Measurements from ENCODE around the gene ITPK1.

Gene ITPK1

DNA sequence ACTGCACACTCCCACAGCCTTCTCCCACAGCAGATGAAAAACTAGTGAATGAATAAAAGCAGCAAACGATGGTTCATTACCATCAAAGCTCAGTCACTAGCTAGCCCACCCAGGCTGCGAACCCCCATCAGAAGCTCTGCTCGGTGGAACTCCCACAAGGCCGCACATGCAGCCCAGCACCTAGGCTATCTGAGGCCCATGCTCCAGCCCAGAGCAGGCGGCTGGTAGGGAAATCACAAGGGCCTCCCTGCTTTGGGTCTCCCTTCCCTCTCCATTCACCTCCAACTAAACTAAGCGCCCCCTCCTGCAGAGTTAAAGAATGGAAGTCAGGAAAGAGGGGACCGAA is 69.0 kb downstream of the ITPK1 start:
- in situ Hi-C loops (cut with MboI; ENCODE audit: low sequenced_read_pairs): no loop called here

DNA sequence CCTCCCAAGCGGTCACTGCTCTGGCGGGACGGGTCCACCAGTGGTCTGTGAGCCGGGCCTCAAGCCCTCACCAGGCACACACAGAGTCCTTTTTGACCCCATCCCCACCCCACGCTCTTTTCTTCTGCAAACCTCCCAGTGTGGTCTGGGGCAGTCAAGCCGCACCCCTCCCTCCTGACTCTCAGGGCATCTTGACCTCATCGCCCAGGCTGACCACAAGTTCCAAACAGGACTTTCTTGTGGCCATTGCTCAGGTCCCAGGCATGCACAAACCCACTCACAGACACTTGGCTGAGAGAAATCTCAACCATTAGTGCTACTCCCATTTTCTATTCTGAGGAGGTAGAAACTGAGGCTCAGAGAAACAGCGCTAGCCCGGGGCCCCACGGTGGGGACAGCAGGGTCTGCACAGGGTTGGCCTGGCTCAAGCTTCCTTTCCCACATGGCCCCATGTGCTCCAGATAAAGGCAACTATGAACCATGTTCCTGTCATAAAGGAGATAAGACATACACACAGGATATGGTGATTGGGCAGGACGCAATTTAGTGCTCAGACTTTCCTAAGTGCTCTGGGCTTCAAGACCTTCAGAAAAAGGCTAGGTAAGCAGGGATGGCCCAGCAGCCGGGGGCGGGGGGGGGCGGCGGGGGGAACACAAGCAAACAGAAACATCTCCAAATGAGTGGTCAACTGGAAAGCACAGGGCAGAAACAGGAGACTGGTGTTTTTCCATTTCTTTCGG is 69.6 kb downstream of the ITPK1 start:
- in situ Hi-C loops (cut with MboI; ENCODE audit: low sequenced_read_pairs): no loop called here

- in situ Hi-C loops (cut with MboI; ENCODE audit: low sequenced_read_pairs): no loop called here
These were observed 70.5 kb downstream of the ITPK1 start for GRCh38 chr14:93045211-93045674.

DNA sequence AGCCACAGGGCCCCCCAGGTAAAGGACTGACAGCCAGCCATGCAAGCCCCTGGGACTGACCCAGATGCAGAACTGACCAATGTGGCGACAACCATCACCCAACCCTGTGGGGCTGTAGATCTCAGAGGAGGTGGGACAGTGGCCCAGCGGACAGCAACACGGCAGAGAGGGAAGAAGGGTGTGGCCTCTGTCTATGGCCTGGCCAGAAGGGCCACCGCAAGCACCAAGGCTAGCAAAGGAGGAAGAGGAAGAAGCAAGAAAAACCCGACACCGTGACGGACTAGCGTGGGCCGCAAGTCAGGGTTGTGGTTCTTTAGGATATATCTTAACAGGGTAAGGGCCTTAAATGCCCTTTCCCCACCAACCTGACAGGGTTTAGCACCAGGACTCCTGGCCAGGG is 71.2 kb downstream of the ITPK1 start:
- in situ Hi-C loops (cut with MboI; ENCODE audit: low sequenced_read_pairs): no loop called here

DNA sequence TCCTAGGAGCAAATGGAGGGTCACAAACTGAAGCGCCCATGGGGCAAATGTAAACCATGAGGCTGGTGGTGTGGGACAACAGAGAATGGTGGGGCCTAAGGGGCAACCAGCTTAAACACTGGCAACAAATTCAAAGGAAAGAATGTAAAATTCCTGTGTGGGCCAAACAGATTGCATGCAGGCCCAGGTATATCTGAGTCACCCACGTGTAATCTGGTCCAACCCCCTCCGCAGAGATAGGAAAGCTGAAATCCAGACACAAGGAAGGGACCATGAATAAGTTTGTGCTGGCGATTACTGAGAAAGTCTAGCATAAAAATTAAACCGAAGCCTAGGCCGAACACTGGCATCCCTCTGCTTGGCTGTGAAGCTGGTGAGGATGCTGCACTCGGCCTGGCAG is 71.6 kb downstream of the ITPK1 start:
- in situ Hi-C loops (cut with MboI; ENCODE audit: low sequenced_read_pairs): no loop called here

DNA sequence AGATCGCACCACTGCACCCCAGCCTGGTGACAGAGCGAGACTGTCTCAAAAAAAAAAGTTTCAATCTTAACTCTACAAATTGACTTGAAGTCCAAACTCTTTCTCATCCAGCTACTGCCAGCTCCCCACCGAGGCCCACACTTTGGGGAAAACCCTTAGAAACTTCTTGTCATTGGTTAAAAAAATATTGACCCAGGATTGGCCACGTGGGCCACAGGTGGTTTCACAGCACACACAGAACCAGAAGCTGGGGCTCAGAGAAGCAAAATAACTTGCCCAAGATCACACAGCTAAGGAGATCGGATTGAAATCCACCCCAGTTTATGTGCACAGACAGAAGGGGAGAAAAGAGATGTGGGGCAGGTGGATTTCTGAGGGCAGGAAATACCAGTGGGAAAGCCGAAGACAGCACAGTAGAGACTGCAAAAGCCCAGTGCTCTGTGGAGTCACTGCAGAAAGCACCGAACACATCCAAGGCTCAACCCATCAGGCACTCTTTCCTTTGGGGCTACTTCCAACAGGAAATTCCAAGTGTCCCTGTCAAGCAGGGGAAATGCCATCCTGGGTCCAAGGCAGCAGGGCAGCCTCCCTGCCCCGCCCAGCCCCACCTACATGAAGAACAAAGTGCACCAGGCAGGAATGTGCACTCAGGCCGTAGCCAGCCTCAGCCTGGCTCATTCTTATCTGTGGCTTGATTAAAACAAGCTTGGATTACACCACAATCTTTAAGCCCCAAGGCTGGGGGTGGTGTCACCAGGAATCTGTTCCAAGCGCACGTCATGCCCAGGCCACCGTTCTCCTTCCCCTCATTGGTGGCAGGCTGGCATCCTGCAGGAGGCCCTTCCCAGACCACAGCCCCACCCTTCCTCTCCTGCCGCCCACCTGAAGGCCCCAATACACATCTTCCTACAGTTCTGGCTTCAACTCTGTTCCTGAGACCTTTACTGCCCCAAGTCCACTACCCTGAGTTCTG is 72.5 kb downstream of the ITPK1 start:
- in situ Hi-C loops (cut with MboI; ENCODE audit: low sequenced_read_pairs): no loop called here

- in situ Hi-C loops (cut with MboI; ENCODE audit: low sequenced_read_pairs): no loop called here
These were observed 73.9 kb downstream of the ITPK1 start for GRCh38 chr14:93041830-93042229.

GRCh38 chr14:93040982-93041381 is 74.7 kb downstream of the ITPK1 start:
- in situ Hi-C loops (cut with MboI; ENCODE audit: low sequenced_read_pairs): no loop called here

GRCh38 chr14:93040443-93040842 is 75.3 kb downstream of the ITPK1 start:
- in situ Hi-C loops (cut with MboI; ENCODE audit: low sequenced_read_pairs): no loop called here

DNA sequence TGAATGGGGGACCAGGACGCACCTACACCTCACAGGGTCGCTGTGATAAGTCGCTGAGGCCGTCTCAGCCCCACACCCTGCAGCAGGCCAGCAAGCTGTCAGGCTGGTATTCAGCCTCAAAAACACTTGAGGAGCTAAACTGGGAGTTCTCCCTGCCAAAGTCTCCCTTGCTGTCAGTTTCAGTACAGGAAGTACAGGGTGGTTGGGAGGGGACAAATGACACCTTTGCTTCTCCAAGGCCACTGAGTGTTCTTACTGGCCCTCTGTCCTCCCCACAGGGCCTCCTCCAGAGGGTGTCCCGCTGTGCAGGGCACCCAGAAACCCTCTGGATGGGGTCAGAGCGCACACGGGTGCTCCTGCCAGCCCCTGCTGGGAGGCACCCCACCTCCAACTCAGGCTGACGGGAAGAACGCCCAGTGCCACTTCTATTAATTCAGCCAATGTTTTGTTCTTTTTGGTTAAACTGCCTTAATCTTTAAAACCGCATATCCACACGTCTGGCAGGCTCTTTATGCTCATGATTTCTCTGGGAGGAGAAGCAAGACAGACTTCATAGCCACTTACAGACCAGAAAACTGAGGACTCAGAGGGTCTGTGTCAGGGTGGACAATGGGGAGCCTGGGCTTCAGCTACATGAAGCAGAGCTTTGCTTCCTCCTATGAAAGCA is 75.9 kb downstream of the ITPK1 start:
- in situ Hi-C loops (cut with MboI; ENCODE audit: low sequenced_read_pairs): no loop called here

DNA sequence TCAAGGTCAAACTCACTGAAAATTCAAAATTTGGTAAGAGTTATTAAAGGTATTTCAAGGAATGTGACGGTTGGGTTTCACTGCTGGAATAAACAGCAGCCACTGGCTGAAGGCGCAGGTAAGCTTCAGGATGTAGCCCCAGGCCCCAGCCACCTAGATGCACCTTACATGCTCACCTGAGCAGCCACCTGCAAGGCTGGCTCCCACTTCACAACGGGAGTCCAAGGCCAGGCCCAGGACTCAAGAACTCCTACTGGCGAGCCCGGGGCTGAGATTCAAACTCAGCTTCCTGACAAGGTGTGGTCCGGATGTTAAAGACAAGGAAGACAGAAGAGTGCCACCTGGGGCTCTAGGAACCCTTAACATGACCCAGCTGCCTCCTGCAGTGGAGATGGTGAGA is 78.4 kb downstream of the ITPK1 start:
- in situ Hi-C loops (cut with MboI; ENCODE audit: low sequenced_read_pairs): no loop called here

GRCh38 chr14:93036652-93037345 is 78.9 kb downstream of the ITPK1 start:
- in situ Hi-C loops (cut with MboI; ENCODE audit: low sequenced_read_pairs): no loop called here

DNA sequence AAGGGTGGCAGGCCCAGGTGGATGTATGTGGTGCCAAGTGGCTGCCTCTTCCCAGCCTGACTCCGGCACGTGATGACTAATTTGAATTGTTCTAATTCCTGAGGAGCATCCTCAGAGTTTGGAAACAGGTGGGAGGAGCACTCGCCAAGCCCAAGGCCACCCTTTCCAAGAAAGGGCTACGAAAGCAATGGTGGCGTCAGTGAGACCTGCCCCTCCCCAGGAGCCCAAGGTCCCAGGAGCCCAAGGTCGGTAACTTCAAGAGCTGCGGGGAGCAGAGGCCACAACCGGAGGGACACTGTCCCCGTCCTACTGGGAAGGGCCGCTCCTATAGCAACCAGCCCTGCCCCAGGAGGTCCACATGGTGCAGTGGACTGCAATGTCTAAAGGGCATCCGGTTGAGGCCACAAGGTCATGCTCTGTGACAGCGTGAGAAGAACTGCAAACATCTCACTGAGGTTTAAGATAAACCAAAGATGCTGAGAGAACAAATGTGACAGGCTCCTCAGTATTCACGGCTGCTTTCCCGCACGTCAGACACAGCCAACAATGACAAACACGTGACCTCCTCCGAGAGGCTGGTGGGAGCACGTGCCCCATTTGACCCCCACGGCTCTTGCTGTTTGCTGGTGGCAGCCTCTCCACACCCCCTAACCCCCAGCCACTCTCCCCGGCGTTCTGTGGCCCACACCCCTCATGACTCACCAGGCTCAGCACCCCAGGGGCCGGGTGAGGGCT is 79.6 kb downstream of the ITPK1 start:
- in situ Hi-C loops (cut with MboI; ENCODE audit: low sequenced_read_pairs): no loop called here

GRCh38 chr14:93035585-93035916 is 80.2 kb downstream of the ITPK1 start:
- in situ Hi-C loops (cut with MboI; ENCODE audit: low sequenced_read_pairs): no loop called here

DNA sequence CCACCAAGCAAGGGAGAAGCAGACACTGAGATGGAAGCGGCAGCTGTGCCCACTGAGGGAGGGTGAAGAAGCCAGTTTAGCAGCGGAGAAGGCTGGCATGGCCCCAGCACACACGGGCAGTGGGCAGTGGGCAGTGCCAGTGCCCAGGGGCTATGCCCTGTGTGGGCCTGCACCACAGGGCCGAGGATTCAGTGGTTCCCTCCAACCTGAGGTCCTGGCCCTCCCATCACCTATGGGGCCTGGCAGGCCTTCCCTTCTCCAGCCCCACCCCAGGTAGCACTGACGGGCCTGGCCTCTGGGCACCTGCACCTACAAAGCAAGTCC is 81.1 kb downstream of the ITPK1 start:
- in situ Hi-C loops (cut with MboI; ENCODE audit: low sequenced_read_pairs): no loop called here

GRCh38 chr14:93033983-93034670 is 81.6 kb downstream of the ITPK1 start:
- in situ Hi-C loops (cut with MboI; ENCODE audit: low sequenced_read_pairs): no loop called here

DNA sequence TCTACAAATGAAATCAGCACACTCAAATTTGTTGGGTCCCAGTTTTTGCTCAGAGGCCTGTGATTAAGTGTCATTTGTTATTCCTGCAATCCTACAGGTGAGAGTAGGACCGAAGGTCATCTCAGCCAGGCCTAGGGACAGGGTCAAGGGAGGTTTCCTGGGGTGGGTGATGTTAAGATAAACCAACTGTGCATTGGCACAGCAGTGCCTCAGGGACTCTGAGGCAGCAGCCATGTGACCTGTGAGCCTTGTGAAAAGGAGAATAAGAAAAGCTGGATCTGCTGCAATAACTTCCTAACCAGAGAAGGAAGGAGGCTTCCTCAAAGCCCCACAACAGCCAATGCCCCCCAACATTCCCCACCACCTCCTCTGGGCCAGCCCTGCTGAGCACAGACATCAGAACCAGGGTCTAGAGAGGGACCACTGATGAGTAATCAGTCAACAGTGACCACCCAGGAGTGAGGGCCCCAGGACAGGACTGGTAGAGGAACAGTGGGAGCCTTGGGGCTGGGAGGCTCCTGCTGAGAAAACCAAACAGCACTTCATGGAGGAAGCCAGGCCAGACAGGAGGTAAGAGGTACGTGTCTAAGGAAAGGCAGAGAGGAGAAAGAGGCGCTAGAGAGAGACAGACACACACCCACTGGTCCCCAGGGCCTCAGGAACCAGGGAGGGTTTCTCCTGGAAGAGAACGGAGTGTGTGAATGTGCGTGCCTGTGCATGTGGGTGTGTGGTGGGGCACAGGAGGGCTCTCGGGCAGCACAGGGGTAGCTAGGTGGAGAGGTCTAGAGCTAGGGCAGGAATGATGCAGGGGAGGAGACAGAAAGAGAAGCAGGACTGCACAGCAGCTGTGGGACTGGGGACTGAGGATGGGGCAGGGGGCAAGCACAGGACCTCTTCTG is 82.4 kb downstream of the ITPK1 start:
- in situ Hi-C loops (cut with MboI; ENCODE audit: low sequenced_read_pairs): no loop called here

GRCh38 chr14:93032421-93032936 is 83.2 kb downstream of the ITPK1 start:
- in situ Hi-C loops (cut with MboI; ENCODE audit: low sequenced_read_pairs): no loop called here

Measured in HL-60/S4 treated with phorbol 12-myristate 13-acetate at 8.2 ng/mL for 4 days and 3 days (cell line).